Activated CD8-positive, alpha-beta memory T cell treated with anti-CD3 and anti-CD28 coated beads for 36 hours (primary cell): ENCODE results near the gene NUP160. TPM values are rescaled to one million over a fixed set of nuclear protein-coding genes. Genes with fewer than 3 reads are reported as not detected.
"Not testable (repeated sequence)": the region's sequence is repeated elsewhere in the genome, so short reads cannot be mapped to it uniquely, and the experiment has no call there.

Experiments used
- CTCF ChIA-PET: fragments of 350-600 bp; sonication (Branson Sonifier 250); formaldehyde crosslinking; loops from one replicate; lab custom pipeline; 2021; ENCODE audit warnings: antibody characterized with exemption; lab: Charles Lee
- POLR2A ChIA-PET: fragments of 350-600 bp; sonication (Branson Sonifier 250); formaldehyde crosslinking; loops from one replicate; lab custom pipeline; 2021; ENCODE audit warnings: antibody characterized with exemption; lab: Charles Lee
- total RNA-seq, 2 experiments: library from RNA; stranded (reverse); gene quantifications; one replicate each; pipeline ENCODE4 v1.2.3, GENCODE V29; 2021

Gene NUP160
- total RNA-seq, 2 experiments from 2014 or later = 73.4 to 77.7 TPM

GRCh38 chr11:47822664-47823063 is 25.5 kb downstream of the NUP160 start:
- CTCF ChIA-PET, POLR2A ChIA-PET: not testable (repeated sequence)

- ChIA-PET POLR2A (no interaction called here), CTCF (interaction anchor here (0.6 kb wide), 1 partner anchor 114 kb away, joined by 3 read pairs; no protein-coding TSS in a partner anchor)
Measured at GRCh38 chr11:47819743-47820142, 28.4 kb downstream of the NUP160 start.

GRCh38 chr11:47800759-47801158 is 47.4 kb downstream of the NUP160 start:
- POLR2A ChIA-PET = no interaction called here
- CTCF ChIA-PET = interaction anchor here (0.7 kb wide), 1 partner anchor 85 kb away, joined by 4 read pairs; the partner anchor contains the start of gene AGBL2

- CTCF ChIA-PET = interaction anchor here (0.9 kb wide), 1 partner anchor 56 kb away, joined by 4 read pairs; no protein-coding TSS in a partner anchor
- POLR2A ChIA-PET = interaction anchor here (0.6 to 1.4 kb wide), 2 partner anchors 31 to 246 kb away, joined by 3 to 6 read pairs; no protein-coding TSS in a partner anchor
Measured at GRCh38 chr11:47797633-47798032, 50.5 kb downstream of the NUP160 start.

GRCh38 chr11:47791774-47792430 is 56.2 kb downstream of the NUP160 start:
- CTCF ChIA-PET = no interaction called here

GRCh38 chr11:47790017-47790416 is 58.1 kb downstream of the NUP160 start:
- CTCF ChIA-PET = interaction anchor here (0.6 to 0.7 kb wide), 2 partner anchors 22 to 30 kb away, joined by 3 to 5 read pairs; no protein-coding TSS in a partner anchor
- POLR2A ChIA-PET = not testable (repeated sequence)

More at GRCh38 chr11:47791774-47792430, 56.2 kb downstream of the NUP160 start:
- POLR2A ChIA-PET = no interaction called here

GRCh38 chr11:47788181-47788580 is 60.0 kb downstream of the NUP160 start:
- ChIA-PET CTCF (no interaction called here), POLR2A (no interaction called here)

- ChIA-PET POLR2A (no interaction called here), CTCF (no interaction called here)
Measured at GRCh38 chr11:47786373-47786772, 61.8 kb downstream of the NUP160 start.

GRCh38 chr11:47784785-47785381 is 63.3 kb downstream of the NUP160 start:
- ChIA-PET CTCF (no interaction called here), POLR2A (no interaction called here)

GRCh38 chr11:47783087-47783610 is 65.0 kb downstream of the NUP160 start:
- POLR2A ChIA-PET = no interaction called here
- CTCF ChIA-PET = no interaction called here

- CTCF ChIA-PET = no interaction called here
- POLR2A ChIA-PET = interaction anchor here (1.4 kb wide), 1 partner anchor 12 kb away, joined by 4 read pairs; the partner anchor contains the start of gene FNBP4
Measured at GRCh38 chr11:47778878-47779483, 69.2 kb downstream of the NUP160 start.

- ChIA-PET POLR2A (interaction anchor here (0.6 kb wide), 1 partner anchor 176 kb away, joined by 3 read pairs; no protein-coding TSS in a partner anchor), CTCF (no interaction called here)
Measured at GRCh38 chr11:47775240-47775869, 72.8 kb downstream of the NUP160 start.

GRCh38 chr11:47773882-47774281 is 74.3 kb downstream of the NUP160 start:
- ChIA-PET CTCF (no interaction called here), POLR2A (no interaction called here)

- POLR2A ChIA-PET, CTCF ChIA-PET: not testable (repeated sequence)
Measured at GRCh38 chr11:47769556-47769955, 78.6 kb downstream of the NUP160 start.

GRCh38 chr11:47768101-47768612 is 80.0 kb downstream of the NUP160 start:
- CTCF ChIA-PET = no interaction called here
- POLR2A ChIA-PET = interaction anchor here (0.6 to 1.1 kb wide), 3 partner anchors 53 to 803 kb away, joined by 4 to 12 read pairs (median 4); partner anchors contain the start of genes AGBL2 and NUP160

GRCh38 chr11:47766509-47767227 is 81.5 kb downstream of the NUP160 start:
- ChIA-PET CTCF (no interaction called here), POLR2A (interaction anchor here (0.6 to 1.6 kb wide), 5 partner anchors 11 to 51 kb away, joined by 3 to 6 read pairs (median 4); partner anchors contain the start of gene AGBL2)

GRCh38 chr11:47765086-47765485 is 83.1 kb downstream of the NUP160 start:
- ChIA-PET POLR2A (interaction anchor here (0.6 to 0.7 kb wide), 3 partner anchors 50 to 342 kb away, joined by 3 to 6 read pairs (median 4); partner anchors contain the start of gene AGBL2), CTCF (no interaction called here)

GRCh38 chr11:47759291-47759690 is 88.9 kb downstream of the NUP160 start:
- CTCF ChIA-PET = interaction anchor here (0.7 to 0.8 kb wide), 2 partner anchors 132 to 224 kb away, joined by 3 to 5 read pairs; no protein-coding TSS in a partner anchor
- POLR2A ChIA-PET = interaction anchor here (0.6 kb wide), 1 partner anchor 19 kb away, joined by 3 read pairs; no protein-coding TSS in a partner anchor
